Fibroblast of mammary gland (primary cell): Measurements from ENCODE around the gene AFF3.
A peak's percentile ranks its signal among the peaks of the same experiment; 100 is the strongest.

ENCODE experiments used
- DNase-seq: peaks from one replicate; pipeline ENCODE4 v3.0.0-alpha.2; 2010; ENCODE audit warnings: low read depth
- H3K4me3 ChIP-seq: 2 replicates; pipeline ENCODE4 v1.5.1; 2011; ENCODE audit warnings: low read depth, mild to moderate bottlenecking, low read length, moderate library complexity; ENCODE audit not compliant: control insufficient read depth
- TF ChIP-seq, protein P1 (sequence below): conservative IDR thresholded peaks from 2 replicates; pipeline ENCODE4 v1.5.1; 2011; ENCODE audit warnings: low read depth, low read length, inconsistent platforms; ENCODE audit not compliant: control insufficient read depth, insufficient read depth

The AFF3 gene

DNA sequence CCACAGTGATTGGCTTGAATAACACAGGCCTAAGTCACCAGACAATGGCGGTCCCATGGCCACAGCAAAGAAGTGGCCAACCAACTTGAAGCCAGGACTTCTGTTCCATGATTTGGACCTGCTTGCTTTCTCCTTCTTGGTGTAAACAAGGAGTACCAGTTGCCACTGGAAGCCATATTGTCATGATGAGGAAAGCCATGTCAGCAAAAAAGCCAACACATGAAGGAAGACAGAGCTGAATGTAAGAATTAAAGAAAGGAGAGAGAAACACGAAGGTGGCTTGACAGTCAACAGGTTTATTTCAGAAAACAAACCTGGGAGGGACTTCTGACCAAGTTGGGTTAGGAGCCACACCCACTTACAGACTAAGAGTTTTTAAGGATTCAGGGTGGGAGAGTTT, 620.2 kb downstream of the AFF3 start:
- no peak for DNase-seq
- TF ChIP-seq, protein P1, sequence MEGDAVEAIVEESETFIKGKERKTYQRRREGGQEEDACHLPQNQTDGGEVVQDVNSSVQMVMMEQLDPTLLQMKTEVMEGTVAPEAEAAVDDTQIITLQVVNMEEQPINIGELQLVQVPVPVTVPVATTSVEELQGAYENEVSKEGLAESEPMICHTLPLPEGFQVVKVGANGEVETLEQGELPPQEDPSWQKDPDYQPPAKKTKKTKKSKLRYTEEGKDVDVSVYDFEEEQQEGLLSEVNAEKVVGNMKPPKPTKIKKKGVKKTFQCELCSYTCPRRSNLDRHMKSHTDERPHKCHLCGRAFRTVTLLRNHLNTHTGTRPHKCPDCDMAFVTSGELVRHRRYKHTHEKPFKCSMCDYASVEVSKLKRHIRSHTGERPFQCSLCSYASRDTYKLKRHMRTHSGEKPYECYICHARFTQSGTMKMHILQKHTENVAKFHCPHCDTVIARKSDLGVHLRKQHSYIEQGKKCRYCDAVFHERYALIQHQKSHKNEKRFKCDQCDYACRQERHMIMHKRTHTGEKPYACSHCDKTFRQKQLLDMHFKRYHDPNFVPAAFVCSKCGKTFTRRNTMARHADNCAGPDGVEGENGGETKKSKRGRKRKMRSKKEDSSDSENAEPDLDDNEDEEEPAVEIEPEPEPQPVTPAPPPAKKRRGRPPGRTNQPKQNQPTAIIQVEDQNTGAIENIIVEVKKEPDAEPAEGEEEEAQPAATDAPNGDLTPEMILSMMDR = no peak
- no peak overlapping the region for H3K4me3 ChIP-seq

DNA sequence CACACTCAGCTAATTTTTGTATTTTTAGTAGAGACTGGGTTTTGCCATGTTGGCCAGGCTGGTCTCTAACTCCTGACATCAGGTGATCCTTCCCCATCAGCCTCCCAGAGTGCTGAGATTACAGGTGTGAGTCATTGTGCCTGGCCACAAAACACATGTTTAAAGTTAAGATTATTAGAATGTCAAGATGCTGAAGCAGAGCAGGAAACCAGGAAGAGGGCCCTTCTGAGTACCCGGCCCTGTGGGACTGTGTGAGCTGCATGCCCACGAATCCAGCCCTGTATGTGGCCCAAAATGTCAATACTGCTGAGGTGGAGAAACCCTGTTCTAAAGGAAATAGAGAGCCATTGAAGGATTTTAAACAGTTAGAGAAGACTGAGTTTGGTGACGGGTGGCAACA, 621.6 kb downstream of the AFF3 start:
- H3K4me3 ChIP-seq = no peak overlapping the region
- peak; percentile 16 for DNase-seq
- TF ChIP-seq, protein P1 = no peak

DNA sequence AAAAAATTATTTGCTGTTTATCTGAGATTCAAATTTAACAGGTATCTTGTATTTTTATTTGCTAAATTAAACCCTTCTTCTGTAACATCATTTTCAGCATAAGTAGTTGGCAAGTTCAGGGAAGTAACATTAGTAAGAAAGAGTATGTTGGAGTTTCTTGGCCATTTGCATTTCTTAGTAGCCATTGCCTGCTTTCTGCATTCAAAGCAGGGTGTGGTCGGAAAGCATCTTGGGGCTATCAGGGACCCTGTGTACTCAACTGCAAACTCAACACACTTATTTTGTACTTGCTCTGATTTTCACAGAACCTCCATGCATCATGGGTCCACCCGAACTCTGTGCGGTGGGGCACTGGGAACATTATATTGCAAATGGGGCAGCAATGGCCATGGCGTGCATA, 622.2 kb downstream of the AFF3 start:
- H3K4me3 ChIP-seq = no peak overlapping the region
- no peak for DNase-seq

DNA sequence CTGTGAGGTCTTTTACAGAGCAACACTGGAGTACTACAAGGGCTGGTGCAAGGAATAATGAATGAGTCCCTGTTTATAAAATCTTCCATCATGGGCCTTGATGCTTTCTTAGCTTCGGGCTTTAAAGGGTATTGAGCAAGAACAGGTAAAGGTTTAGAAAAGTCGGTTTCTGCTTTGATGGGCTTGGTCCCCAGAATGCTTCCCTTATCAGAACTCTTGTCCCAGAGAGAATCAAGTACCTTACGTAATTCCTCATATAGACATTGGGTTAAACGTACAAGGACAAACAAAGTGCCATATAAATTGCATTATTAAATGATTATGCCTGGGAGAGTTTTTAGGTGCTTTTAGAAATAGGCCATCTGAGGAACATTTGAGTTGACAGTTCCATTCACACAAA, 628.0 kb downstream of the AFF3 start:
- DNase-seq = no peak
- H3K4me3 ChIP-seq = no peak overlapping the region
- TF ChIP-seq, protein P1 = no peak

More for the DNA sequence above, 622.2 kb downstream of the AFF3 start:
- TF ChIP-seq, protein P1 = no peak

DNA sequence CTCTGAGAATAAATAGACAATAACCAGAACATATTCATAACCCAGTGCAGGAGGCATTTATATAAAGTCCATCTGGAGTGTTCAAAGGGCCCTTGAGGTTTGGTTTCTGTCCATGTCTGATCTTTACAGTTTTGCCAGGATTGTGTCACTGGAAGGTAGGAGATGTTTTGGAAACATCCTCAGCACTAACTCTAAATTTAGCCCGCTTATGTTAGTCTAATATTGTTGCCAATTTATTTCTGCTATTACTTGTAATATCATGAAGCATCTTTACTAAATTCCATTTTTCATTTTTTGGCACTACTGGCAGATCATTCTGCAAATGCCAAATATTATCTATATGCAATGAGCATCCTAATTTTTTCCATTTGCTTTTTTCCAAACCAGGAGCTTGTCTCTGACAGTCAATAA, 630.2 kb downstream of the AFF3 start:
- H3K4me3 ChIP-seq = no peak overlapping the region
- DNase-seq = no peak
- TF ChIP-seq, protein P1 = no peak

DNA sequence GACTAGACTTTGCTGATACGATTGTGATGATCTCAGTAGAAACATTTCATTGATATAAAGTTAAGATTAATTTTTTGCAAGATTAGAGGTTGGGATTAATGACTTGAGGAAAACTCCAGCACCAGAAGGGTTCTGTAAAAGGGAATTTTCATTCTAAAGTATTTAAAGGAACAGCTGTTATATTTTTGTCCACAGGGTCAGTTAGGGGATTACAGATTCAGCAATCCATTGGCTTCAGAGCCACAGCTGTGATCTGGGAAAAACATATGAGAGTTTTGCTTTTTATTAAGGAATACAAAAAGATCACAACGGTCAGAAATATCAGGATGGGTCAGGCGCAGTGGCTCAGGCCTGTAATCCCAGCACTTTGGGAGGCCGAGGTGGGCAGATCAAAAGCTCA, 633.0 kb downstream of the AFF3 start:
- TF ChIP-seq, protein P1 = no peak
- DNase-seq = no peak
- no peak overlapping the region for H3K4me3 ChIP-seq
